GM18858 (cell line): ENCODE measurements around the gene PTPN3.

ENCODE experiments used
- ATAC-seq: cut with Tn5 transposase; IDR thresholded peaks from one replicate; pipeline ENCODE4 v1.9.1; 2021; ENCODE audit not compliant: unreplicated experiment

The PTPN3 gene

GRCh38 chr9:109455391-109455790, 42.7 kb downstream of the PTPN3 start:
- no peak for ATAC-seq

GRCh38 chr9:109454601-109455155, 43.4 kb downstream of the PTPN3 start:
- ATAC-seq = no peak

GRCh38 chr9:109454041-109454440, 44.1 kb downstream of the PTPN3 start:
- ATAC-seq = no peak

GRCh38 chr9:109453210-109453842, 44.8 kb downstream of the PTPN3 start:
- ATAC-seq = no peak

GRCh38 chr9:109452761-109453160, 45.3 kb downstream of the PTPN3 start:
- no peak for ATAC-seq

GRCh38 chr9:109451311-109452025, 46.6 kb downstream of the PTPN3 start:
- no peak for ATAC-seq

GRCh38 chr9:109450346-109450745, 47.8 kb downstream of the PTPN3 start:
- ATAC-seq = no peak

- ATAC-seq = no peak
Observed at GRCh38 chr9:109449036-109449798, 48.9 kb downstream of the PTPN3 start.

- ATAC-seq = no peak
Observed at GRCh38 chr9:109448223-109448622, 49.9 kb downstream of the PTPN3 start.

- ATAC-seq = no peak
Observed at GRCh38 chr9:109447329-109448076, 50.6 kb downstream of the PTPN3 start.

GRCh38 chr9:109444771-109445320, 53.3 kb downstream of the PTPN3 start:
- no peak for ATAC-seq

GRCh38 chr9:109442716-109443115, 55.4 kb downstream of the PTPN3 start:
- ATAC-seq = no peak

- ATAC-seq = no peak
Observed at GRCh38 chr9:109441296-109441695, 56.8 kb downstream of the PTPN3 start.

- ATAC-seq = peak; percentile 92
Observed at GRCh38 chr9:109440797-109441287, 57.3 kb downstream of the PTPN3 start.

- ATAC-seq = no peak
Observed at GRCh38 chr9:109440117-109440515, 58.0 kb downstream of the PTPN3 start.

- ATAC-seq = no peak
Observed at GRCh38 chr9:109439378-109440116, 58.6 kb downstream of the PTPN3 start.

- ATAC-seq = no peak
Observed at GRCh38 chr9:109437286-109437685, 60.8 kb downstream of the PTPN3 start.

GRCh38 chr9:109436071-109436470, 62.0 kb downstream of the PTPN3 start:
- ATAC-seq = no peak

GRCh38 chr9:109433476-109433875, 64.6 kb downstream of the PTPN3 start:
- no peak for ATAC-seq

GRCh38 chr9:109430231-109430630, 67.9 kb downstream of the PTPN3 start:
- ATAC-seq = no peak
